Activated CD8-positive, alpha-beta memory T cell treated with anti-CD3 and anti-CD28 coated beads, Interleukin-2, amount 50 U/mL, for 1 hour (primary cell): ENCODE results near the gene PPIL3.

ENCODE experiments used
- DNase-seq: peaks from one replicate; pipeline ENCODE4 v3.0.0-alpha.2; 2020; ENCODE audit errors: extremely low read depth

Gene PPIL3

DNA sequence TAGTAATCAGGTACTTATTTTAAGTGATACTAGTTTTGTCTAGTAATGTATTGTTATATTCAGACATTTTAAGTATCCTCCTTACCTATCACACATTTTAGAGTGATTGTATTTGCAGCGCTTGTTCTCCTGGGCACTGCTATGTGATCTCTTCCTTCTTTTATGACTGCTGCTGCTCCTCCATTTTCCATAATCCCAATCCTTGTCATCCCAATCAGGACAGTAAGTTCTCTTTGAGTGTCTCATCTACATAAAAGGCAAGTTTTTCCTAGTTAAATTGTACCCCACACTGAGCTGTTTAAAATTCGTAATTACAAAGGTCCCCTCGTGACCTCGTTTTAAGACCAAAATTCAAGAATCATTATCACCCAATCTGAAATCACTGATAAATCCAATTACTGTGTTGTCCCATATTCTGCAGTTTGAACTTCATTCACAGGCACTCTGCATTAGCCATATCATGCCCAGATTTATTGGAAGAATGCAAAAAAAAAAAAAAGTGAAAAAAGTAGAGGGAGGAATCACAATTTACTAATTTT is 27.2 kb downstream of the PPIL3 start:
- no peak for DNase-seq

DNA sequence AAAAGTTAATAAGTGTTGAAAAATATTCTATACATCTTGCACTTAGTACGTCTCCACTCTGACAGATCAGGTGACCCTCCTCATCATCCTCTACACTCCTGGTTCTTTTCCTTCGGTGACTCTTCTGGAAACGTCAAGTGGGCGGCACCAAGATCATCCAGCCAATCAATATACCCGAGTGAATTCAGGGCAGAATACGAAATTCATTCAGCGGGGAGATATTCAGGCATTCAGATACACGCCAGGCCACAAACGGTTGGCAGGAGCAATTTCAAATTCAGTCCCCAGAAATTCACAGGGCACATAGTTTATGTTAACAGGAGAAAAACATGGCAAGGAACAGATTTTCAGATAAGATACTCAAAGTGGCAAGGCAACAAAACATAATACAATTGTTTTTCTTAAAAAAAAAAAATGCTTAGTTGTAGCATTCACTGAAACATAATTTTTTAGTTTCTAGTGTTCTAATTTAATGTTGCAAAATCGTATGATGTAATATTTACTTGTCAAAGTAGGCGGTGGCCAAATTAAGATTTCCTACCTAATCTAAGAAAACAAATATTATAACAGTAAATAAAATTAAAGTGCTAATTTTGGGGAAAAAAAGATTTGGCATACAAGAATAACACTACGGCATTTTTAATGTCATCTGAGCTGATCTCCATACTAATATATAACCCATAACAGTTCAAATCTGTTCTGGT is 28.6 kb downstream of the PPIL3 start:
- DNase-seq = no peak

DNA sequence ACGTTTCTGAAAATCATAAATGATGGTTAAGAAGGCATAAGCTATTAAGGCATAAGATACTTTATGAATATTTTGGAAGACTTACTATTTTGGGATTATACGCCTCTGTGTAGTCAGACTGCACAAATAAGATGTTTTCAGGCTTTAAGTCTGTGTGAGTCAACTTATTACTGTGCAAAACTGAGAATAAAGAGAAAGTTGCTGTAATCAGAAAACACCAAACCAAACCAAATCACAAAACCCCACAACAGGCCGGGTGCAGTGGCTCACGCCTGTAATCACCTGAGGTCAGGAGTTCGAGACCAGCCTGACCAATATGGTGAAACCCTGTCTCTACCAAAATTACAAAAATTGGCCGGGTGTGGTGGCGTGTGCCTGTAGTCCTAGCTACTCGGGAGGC is 32.1 kb downstream of the PPIL3 start:
- no peak for DNase-seq

- no peak for DNase-seq
Observed at GRCh38 chr2:200852605-200853004, 36.3 kb downstream of the PPIL3 start.

DNA sequence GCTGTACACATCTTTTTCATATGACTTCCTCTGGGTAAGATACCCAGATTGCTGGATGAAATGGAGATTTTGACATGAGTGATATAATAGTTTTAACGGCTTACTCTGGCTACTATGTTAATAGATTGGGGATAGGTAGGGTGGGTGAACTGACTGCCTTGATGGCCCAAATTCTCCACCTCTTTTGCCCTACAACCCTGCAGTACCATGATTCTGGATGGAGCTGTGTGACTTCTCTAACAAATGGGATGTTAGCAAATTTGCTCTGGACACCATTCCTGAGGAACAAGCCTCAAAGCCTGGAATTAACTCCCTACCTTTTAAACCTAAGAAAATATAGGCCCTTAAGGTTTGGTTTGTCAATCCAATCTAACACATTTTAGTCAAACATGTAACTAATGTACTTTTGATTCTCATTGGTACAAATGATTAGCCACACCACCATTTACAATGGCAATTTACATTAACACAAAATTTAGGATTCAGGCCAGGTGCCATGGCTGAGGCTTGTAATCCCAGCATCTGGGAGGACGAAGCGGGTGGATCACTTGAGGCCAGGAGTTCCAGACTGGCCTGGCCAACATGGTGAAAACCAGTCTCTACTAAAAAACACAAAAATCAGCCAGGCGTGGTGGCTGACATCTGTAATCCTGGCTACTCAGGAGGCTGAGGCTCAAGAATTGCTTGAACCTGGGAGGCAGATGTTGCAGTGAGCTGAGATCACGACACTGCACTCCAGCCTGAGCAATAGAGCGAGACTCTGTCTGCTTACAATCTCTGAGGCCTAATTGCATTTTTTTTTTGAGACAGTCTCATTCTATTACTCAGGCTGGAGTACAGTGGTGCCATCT is 37.3 kb downstream of the PPIL3 start:
- no peak for DNase-seq

GRCh38 chr2:200850512-200851256 is 38.2 kb downstream of the PPIL3 start:
- DNase-seq = no peak

DNA sequence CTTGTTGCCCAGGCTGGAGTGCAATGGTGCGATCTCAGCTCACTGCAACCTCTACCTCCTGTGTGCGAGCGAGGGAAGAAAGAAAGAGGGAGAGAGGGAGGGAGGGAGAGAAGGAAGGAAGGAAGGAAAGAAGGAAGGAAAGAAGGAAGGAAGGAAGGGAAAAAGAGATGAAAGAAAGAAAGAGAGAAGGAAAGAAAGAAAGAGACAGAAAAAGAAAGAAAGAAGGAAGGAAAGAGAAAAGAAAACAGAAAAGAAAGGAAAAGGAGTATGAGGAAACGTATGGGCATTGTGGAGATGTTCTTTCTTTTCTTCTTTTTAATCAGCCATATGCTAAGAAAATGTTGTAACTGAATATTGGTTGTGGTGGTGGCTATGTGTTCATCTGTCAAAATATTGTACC is 40.9 kb downstream of the PPIL3 start:
- no peak for DNase-seq

DNA sequence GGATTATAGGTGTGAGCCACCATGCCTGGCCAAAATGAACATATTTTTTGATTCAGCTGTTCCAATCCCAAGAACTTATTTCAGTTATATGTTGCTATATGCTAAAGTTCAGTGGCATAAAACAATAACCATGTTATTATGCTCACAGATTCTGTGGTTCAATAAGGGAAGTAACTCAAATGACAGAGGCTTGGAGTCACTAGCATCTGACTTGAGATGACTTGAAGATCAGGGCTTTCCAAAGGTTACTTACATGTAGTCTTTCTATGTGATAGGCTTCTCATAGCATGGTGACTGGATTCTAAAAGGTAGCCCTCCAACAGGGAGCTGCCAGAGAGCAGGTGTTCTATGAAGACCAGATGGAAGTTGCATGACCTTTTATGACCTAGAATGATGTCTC is 41.6 kb downstream of the PPIL3 start:
- DNase-seq = no peak

- no peak for DNase-seq
Observed at GRCh38 chr2:200845669-200846325, 43.1 kb downstream of the PPIL3 start.

- DNase-seq = no peak
Observed at GRCh38 chr2:200845194-200845593, 43.7 kb downstream of the PPIL3 start.

DNA sequence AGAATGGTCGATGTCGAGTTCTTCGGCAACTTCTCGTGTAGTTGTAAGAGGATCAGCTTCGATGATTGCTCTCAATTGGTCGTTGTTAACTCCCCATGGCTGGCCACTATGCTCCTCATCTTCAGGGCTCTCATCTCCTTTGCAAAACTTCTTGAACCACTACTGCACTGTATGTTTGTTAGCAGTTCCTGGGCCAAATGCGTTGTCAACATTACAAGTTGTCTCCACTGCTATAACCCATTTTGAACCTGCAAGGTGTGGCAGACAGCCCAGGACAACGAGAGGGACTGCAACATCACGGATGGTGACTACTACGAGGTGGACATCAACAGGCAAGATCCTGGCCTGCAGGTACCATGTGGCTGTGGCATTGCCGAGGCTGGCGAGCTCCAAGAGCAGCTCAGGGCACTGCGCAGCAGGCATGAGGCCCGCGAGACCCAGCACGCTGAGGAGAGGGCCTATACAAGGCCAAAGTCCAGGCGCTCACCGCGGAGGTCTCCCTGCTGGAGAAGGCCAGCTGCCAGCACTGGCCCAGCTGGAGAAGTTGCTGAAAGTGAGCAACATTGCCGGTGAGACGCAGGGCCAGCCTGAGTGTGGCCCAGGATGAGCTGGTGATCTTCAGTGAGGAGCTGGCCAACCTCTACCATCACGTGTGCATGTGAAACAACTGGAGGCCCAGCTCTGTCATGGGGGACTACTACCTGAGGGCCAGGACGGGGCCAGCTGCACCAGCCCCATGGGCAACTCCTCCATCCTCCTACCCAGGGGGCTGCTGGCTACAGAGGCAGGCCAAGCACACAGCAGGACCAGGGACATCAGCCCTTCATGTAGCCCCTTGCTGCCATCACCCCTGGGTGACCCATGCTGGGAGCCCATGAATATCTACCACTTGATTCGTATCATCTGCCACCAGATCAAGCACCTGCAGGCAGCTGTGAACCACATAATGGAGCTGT is 44.6 kb downstream of the PPIL3 start:
- DNase-seq = no peak

- DNase-seq = no peak
Observed at GRCh38 chr2:200839513-200839912, 49.4 kb downstream of the PPIL3 start.

- DNase-seq = no peak
Observed at GRCh38 chr2:200834701-200835100, 54.2 kb downstream of the PPIL3 start.

DNA sequence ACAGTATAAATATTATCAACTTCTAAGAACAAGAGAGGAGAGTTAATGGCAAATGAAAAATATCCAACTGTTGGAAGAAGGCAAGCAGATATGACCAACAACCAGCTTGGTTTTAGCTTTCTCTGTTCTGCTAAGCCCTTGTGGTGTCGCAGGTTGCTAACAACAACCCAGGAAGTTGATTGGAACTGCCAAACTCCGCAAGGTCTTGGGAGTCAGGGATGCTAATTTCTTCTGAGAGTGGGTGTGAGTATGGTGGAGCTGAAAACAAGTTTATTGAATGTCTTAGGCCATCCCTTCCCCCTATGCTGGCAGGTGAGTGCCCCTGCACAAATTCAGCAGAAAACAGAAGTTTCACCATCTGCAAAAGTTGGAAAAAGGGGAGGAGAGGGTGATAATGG is 59.6 kb downstream of the PPIL3 start:
- no peak for DNase-seq

- DNase-seq = no peak
Observed at GRCh38 chr2:200828572-200829257, 60.2 kb downstream of the PPIL3 start.

DNA sequence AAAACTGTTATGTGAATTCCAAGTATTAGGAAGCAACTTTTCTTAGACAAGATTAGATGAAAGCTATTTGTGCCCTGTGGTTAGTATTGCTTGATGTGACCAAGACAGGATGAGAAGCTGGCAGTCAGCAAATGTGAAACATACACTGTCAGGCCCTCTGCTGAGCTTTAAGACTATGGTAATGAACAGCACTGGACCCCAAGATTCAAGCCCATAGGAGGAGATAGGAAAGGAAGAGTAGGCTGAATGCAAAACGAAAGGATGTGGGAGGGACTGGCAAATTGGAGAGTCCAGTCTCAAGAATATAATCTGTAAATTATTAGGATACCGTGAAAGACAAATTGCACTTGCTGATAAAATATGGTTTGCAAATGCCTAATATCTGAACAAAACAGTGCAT is 60.8 kb downstream of the PPIL3 start:
- DNase-seq = no peak

GRCh38 chr2:200821686-200822245 is 67.1 kb downstream of the PPIL3 start:
- DNase-seq = no peak
